HepG2 (cell line): ENCODE results near the gene C3orf62.

Source experiments
- CTCF ChIP-seq: sonication (generic); formaldehyde crosslinking; IDR thresholded peaks from 2 replicates; pipeline ENCODE4 v1.5.0; 2020; ENCODE audit warnings: mild to moderate bottlenecking, missing genetic modification reagents, moderate library complexity
- MEIS1 ChIP-seq: sonication (generic); formaldehyde crosslinking; IDR thresholded peaks from 2 replicates; pipeline ENCODE4 v1.9.0; 2021; ENCODE audit warnings: mild to moderate bottlenecking, missing genetic modification reagents, moderate library complexity, borderline replicate concordance
- SCMH1 ChIP-seq: sonication (generic); formaldehyde crosslinking; IDR thresholded peaks from 2 replicates; pipeline ENCODE4 v1.9.0; 2021; ENCODE audit warnings: missing genetic modification reagents, mild to moderate bottlenecking, borderline replicate concordance
- ZBTB20 ChIP-seq: sonication (generic); formaldehyde crosslinking; IDR thresholded peaks from 2 replicates; pipeline ENCODE4 v1.8.1; 2023; ENCODE audit warnings: missing genetic modification reagents, low read depth, mild to moderate bottlenecking, borderline replicate concordance
- ZNF335 ChIP-seq: sonication (generic); formaldehyde crosslinking; IDR thresholded peaks from 2 replicates; pipeline ENCODE4 v1.4.0; 2020; ENCODE audit warnings: missing genetic modification reagents
- ZNF766 ChIP-seq: sonication (generic); formaldehyde crosslinking; IDR thresholded peaks from 2 replicates; pipeline ENCODE4 v1.5.0; 2020; ENCODE audit warnings: missing genetic modification reagents, borderline replicate concordance
- ZNF83 ChIP-seq: sonication (generic); formaldehyde crosslinking; IDR thresholded peaks from 2 replicates; pipeline ENCODE4 v1.4.0; 2020; ENCODE audit warnings: missing genetic modification reagents, mild to moderate bottlenecking, borderline replicate concordance
- TF ChIP-seq, protein P1 (sequence below), 2 experiments: sonication (generic) in 1 of 2; formaldehyde crosslinking in 1 of 2; IDR thresholded peaks; 2 replicates each; pipeline versions ENCODE4 v1.4.0 to v1.6.1; 2016 to 2020; ENCODE audit warnings: borderline replicate concordance in 1 of 2, low read depth in 1 of 2, mild to moderate bottlenecking in 1 of 2, missing genetic modification reagents in 1 of 2

DNA sequence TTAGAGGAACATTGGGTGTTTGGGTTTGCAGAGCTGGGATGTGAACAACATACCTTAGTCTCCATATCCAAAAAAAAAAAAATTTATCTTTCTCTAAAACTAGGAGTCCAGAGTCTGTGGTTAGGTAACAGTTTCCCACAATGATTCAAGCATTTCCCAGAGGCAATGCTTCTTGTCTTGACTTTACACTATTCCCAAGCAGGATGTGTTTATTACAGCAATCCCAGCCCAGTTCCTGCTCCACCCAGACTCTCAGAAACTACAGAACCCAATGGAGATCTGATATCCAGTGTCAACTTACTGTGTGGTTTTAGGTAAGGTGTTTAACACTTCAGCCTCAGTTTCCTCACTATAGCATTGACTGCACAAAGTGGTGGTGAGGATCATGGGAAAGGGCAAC, 2.3 kb upstream of the C3orf62 start:
- TF ChIP-seq ZBTB20 (no peak), MEIS1 (CRISPR knock-in tag) (no peak), ZNF766 (CRISPR knock-in tag) (no peak), SCMH1 (no peak), ZNF83 (no peak), ZNF335 (CRISPR knock-in tag) (no peak), CTCF (CRISPR knock-in tag) (no peak)
- TF ChIP-seq, protein P1, sequence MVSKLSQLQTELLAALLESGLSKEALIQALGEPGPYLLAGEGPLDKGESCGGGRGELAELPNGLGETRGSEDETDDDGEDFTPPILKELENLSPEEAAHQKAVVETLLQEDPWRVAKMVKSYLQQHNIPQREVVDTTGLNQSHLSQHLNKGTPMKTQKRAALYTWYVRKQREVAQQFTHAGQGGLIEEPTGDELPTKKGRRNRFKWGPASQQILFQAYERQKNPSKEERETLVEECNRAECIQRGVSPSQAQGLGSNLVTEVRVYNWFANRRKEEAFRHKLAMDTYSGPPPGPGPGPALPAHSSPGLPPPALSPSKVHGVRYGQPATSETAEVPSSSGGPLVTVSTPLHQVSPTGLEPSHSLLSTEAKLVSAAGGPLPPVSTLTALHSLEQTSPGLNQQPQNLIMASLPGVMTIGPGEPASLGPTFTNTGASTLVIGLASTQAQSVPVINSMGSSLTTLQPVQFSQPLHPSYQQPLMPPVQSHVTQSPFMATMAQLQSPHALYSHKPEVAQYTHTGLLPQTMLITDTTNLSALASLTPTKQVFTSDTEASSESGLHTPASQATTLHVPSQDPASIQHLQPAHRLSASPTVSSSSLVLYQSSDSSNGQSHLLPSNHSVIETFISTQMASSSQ (IDR thresholded peaks at IDR 0.05; ENCODE audit: low read depth): no peak
- TF ChIP-seq, protein P1 (CRISPR knock-in tag; IDR thresholded peaks at IDR 0.05; ENCODE audit: borderline replicate concordance): no peak
